ENCODE measurements around the gene EMC10.
"Not testable (repeated sequence)": the region's sequence is repeated elsewhere in the genome, so short reads cannot be mapped to it uniquely, and the experiment has no call there.

EMC10 gene

DNA sequence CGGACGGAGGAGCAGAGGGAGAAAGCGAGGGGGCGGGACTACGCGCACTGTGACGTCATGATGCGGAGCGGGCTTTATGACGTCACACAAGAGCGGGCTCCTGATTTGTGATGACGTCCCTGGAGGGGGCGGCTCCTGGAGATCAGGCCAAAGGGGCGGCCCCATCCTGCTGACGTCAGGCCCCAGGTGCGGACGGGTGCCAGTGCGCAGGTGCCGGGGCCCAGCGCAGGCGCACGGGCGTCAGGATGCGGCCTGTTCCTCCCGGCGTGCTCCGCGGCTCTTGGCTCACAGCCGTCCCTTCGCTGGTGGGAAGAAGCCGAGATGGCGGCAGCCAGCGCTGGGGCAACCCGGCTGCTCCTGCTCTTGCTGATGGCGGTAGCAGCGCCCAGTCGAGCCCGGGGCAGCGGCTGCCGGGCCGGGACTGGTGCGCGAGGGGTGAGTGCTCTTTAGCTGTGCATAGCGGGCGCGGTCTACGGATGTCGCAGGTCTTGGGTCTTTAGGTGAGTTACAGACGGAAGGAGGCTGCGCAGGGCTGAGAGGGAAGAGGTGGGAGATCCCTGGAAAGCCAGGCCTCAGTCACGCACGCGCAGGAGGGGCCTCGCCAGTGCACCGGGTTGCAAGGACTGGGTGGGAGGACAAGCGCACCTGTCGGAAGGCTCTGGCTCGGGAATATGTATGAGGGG lies at the start of gene EMC10, which contains the start of gene GARIN5A:
Gene EMC10 (plus strand): TSS at position 284 of the 683 bp plus-strand sequence. CDS start 38 bp downstream, at position 322.
Gene GARIN5A (minus strand): TSS at position 625 of the 683 bp plus-strand sequence. CDS start 460 bp downstream, at position 165.
- DNase-seq: peak; percentile 88 to 90

GRCh38 chr19:50427318-50427925 lies 48.9 kb upstream of the EMC10 start:
- DNase-seq: no peak

GRCh38 chr19:50427997-50428425 lies 48.3 kb upstream of the EMC10 start:
- peak; percentile 83 to 84 for DNase-seq

- no peak for DNase-seq
Measured at GRCh38 chr19:50428772-50429463, 47.4 kb upstream of the EMC10 start.

- no peak for DNase-seq
Measured at GRCh38 chr19:50430888-50431342, 45.4 kb upstream of the EMC10 start.

GRCh38 chr19:50431343-50432220 lies 44.7 kb upstream of the EMC10 start:
- peak; percentile 59 to 93 for DNase-seq

GRCh38 chr19:50432221-50433028 lies 43.9 kb upstream of the EMC10 start, which contains the start of gene MYBPC2:
TSS of gene MYBPC2 (plus strand) at chr19:50432892. CDS start at chr19:50432954, 62 bp downstream.
- DNase-seq: no peak

DNA sequence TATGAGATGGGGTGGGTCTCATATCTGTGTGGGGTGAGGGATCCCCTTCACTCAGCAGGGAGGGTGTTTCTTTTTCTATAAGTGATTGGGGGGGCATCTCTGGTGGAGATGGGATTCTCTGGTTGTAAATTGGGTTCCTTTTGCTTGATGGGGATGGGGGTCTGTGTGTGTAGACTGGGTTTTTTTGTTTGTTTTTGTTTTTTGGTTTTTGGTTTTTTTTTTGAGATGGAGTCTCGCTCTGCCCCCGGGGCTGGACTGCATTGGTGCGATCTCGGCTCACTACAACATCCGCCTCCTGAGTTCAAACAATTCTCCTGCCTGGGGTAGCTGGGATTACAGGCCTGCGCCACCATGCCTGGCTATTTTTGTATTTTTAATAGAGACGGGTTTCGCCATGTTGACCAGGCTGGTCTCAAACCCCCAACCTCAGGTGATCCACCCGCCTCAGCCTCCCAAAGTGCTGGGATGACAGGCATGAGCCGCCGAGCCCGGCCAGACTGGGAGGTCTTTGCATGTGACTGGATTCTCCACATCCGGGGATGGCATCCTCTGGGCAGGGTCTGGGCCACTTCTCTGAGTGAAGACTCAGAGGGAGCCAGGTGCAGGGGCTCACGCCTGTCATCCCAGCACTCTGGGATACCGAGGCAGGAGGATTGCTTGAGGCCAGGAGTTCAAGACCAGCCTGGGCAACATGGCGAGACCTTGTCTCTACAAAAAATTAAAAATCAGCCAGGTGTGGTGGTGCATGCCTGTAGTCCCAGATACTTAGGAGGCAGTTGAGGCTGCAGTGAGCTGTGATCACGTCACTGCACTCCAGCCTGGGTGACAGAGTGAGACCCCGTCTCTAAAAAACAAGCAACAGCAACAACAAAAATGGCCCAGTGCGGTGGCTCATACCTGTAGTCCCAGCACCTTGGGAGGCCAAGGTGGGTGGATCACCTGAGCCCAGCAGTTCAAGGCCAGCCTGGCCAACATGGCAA lies 42.8 kb upstream of the EMC10 start:
- DNase-seq: no peak

GRCh38 chr19:50434525-50434924 lies 41.8 kb upstream of the EMC10 start:
- DNase-seq: no peak

GRCh38 chr19:50435221-50435620 lies 41.1 kb upstream of the EMC10 start:
- DNase-seq: no peak

DNA sequence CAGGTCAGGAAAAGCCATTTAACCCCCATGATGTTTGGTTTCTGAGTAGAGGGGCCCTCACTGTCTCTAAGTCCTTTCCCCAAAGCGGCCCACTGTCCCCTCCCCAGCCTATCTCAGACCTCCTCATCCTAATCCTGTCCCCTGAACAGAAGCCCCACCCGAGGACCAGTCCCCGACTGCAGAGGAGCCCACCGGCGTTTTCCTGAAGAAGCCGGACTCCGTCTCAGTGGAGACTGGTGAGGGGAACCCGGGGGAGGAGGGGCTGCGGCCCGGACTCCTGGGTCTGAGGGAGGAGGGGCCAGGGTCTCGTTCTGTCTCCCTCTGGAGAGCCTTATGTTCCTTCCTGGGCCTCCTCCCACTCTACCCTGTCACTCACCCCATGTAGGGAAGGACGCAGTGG lies 40.7 kb upstream of the EMC10 start:
- DNase-seq: no peak

DNA sequence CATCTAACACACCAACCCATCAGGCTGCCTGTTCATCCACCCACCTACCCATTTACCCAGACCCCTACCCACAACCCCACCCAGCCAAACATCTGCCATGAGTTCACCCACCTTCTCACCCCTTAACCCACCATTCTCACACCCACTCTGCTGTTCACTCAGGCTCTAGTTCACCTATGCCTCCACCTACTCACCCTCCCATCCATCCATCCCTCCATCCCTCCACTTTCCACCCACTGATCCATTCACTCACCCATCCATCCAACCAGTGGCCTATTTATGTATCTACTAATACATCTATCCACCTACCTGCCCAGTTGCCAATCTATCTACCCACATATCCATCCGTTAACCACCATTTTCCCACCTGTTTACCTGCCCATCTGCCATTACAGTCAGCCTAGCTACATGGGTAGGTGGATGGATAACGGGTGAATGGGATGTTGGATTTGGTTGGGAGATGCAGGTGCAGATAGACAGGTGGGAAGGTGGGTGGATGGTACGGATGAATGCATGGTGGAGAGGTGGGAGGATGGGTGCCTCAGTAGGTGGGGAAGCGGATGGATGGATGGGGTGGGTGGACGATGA lies 38.4 kb upstream of the EMC10 start:
- DNase-seq: no peak

DNA sequence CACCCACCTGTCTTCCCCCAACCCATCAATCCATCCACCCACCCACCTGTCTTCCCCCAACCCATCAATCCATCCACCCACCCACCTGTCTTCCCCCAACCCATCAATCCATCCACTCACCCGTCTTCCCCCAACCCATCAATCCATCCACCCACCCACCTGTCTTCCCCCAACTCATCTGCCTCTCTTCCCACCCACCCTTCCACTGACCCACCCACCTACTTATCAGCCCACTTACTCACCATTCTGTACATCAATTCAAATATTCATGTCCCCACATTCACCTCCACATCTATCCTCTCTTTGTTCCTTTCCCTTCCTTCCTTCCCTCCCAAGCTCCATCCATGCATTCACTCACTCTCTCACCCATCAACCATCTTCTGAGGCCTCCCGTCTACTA lies 37.2 kb upstream of the EMC10 start:
- DNase-seq: not testable (repeated sequence)

DNA sequence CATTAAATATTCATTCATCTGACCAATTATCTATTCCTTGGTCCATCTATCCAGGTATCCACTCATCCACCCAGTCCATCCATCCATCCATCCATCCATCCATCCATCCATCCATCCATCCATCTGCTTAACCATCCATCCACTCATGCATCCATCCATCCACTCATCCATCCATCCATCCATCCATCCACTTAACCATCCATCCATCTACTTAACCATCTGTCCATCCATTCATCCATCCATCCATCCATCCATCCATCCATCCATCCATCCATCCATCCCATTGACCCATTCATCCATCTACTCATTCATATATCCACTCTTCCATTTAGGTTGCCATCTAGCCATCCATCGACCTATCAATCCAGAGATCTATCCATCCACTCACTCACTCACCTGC lies 32.2 kb upstream of the EMC10 start:
- no peak for DNase-seq

- DNase-seq: no peak
Measured at GRCh38 chr19:50447053-50447452, 29.3 kb upstream of the EMC10 start.

DNA sequence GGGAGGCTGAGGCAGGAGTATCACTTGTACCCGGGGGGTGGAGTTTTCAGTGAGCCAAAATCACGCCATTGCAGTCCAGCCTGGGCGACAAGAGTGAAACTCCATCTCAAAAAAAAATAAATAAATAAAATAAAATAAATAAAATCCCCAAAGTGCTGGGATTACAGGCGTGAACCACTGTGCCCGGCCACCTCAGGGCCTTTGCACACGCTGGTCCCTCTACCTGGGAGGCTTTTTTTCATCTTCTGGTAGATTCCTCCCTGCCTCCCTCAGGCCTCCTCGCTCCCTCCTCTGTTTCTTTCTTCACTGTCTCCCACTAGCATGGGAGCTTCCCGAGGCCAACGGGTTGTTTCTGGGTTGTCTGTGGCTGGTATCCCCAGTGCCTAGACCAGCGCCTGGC lies 28.6 kb upstream of the EMC10 start:
- DNase-seq: no peak

DNA sequence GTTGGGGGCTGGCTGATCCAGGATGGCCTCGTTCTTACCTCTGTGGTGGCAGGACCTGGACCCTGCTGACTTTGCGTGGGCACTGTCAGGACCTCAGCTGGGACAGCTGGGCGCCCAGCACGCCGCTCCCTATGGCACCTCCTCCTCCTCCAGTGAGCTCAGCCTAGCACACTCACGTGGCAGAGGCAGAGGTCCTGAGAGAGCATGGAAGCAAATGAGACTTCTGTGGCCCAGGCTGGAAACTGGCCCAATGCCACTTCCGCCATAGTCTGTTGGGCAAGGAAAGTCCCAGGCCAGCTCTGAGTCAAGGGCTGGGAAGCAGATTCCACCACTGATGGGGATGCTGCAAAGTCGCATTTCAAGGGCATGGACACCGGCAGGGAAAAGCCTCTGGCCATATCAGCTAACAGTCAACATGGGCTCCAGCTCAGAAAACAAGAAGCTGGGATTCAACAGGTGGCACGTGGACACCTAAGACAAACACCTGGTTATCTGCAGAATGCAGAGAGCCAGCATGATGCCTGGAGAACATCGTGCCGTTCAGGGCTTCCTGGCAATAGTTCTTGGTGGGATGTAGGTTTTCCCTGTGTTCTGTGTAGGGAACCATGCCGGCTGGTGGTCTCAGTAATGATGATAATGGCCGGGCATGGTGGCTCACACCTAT lies 26.9 kb upstream of the EMC10 start:
- DNase-seq: no peak

DNA sequence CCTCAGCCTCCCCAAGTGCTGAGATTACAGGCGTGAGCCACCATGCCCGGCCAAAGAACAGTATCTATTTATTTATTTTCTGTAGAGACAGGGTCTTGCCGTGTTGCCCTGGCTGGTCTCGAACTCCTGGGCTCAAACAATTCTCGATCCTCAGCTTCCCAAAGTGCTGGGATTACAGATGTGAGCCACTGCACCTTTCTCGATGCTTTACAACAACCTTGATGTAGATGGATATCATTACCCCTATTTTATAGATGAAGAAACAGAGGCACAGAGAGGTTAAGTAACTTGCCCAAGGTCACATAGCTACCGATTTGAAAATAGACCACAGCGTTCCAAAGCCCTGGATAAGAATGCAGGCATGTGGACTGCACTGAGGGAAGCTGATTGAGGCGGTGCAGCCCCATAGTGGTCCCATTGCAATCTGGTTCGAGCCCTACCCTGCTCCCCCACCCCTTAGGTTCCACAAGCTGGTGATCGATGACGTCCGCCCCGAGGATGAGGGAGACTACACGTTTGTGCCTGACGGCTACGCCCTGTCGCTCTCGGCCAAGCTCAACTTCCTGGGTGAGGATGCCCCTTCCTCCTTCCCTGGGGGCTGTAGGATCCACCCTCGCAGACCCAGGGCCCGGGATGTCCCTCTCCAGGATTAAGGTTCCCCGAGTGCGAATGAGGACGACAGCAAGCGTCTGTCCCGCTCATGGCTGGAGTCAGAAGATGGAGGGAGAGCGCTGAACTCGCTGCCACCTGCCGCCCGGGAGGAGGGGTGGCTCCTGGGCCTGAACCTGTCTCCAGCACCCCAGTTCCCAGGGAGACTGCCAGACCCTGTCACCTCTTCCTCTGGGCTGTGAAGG lies 25.7 kb upstream of the EMC10 start:
- no peak for DNase-seq

DNA sequence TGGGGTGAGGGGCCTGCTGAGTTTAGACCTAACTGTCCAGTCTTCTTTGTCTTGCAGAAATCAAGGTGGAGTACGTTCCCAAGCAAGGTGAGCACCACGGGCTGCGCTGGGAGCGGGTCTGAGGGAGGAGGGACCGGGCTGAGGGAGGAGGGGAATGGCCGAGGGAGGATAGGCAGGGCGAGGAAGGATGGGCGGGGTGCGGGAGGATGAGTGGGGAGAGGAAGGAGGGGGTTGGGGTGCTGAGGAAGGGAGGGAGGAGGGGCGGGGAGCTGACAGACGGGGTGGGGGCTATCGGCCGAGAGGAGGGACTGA lies 25.1 kb upstream of the EMC10 start:
- DNase-seq: no peak

Measured in inflammatory macrophage treated with lipopolysaccharide for 1 hour (primary cell).